Muscle of back (tissue), 13 donors: ENCODE measurements around the gene FBXO36. TPM values are rescaled to one million over a fixed set of nuclear protein-coding genes. Genes with fewer than 3 reads are reported as not detected.
"Not testable (repeated sequence)": the region's sequence is repeated elsewhere in the genome, so short reads cannot be mapped to it uniquely, and the experiment has no call there.

Experiments used
- DNase-seq, 3 donors: peaks; one replicate each; pipeline versions ENCODE4 v3.0.0 to v3.0.0-alpha.2; 2013
- long read RNA-seq, 9 donors: transcript quantifications; one replicate each; lab custom pipeline, GENCODE V29; 2026
- polyA plus RNA-seq, 10 donors: library from polyadenylated mRNA; unstranded; fragments of 120-200 nt; gene quantifications; one replicate each; pipeline ENCODE4 v1.2.1, GENCODE V29; 2013; ENCODE audit not compliant: insufficient read length in 10 of 10

Gene FBXO36, protein sequence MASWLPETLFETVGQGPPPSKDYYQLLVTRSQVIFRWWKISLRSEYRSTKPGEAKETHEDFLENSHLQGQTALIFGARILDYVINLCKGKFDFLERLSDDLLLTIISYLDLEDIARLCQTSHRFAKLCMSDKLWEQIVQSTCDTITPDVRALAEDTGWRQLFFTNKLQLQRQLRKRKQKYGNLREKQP
- 1 to 10 TPM; 2.2 to 3.7 (median 2.5) TPM for polyA plus RNA-seq
- long read RNA-seq, donor 1, partial matches to known transcripts, result 0 of 1 reads
- long read RNA-seq, donor 1, other reads (novel, unspliced or antisense), result 0 of 1 reads
- long read RNA-seq, donor 2, partial matches to known transcripts, result 0 of 2 reads
- long read RNA-seq, donor 2, other reads (novel, unspliced or antisense), result 0 of 2 reads
- long read RNA-seq, donor 3, result 0 reads
- long read RNA-seq, donor 4, partial matches to known transcripts, result 0 of 2 reads
- long read RNA-seq, donor 4, other reads (novel, unspliced or antisense), result 0 of 2 reads
- long read RNA-seq, donor 5, partial matches to known transcripts, result 0 of 1 reads
- long read RNA-seq, donor 5, other reads (novel, unspliced or antisense), result 0 of 1 reads
- long read RNA-seq, donor 6, partial matches to known transcripts, result 0 of 3 reads
- long read RNA-seq, donor 6, other reads (novel, unspliced or antisense), result 0 of 3 reads
- long read RNA-seq, donor 7, partial matches to known transcripts, result 0 of 3 reads
- long read RNA-seq, donor 7, other reads (novel, unspliced or antisense), result 0 of 3 reads
- long read RNA-seq, donor 8, result 0 reads
- long read RNA-seq, donor 9, result 0 reads

DNA sequence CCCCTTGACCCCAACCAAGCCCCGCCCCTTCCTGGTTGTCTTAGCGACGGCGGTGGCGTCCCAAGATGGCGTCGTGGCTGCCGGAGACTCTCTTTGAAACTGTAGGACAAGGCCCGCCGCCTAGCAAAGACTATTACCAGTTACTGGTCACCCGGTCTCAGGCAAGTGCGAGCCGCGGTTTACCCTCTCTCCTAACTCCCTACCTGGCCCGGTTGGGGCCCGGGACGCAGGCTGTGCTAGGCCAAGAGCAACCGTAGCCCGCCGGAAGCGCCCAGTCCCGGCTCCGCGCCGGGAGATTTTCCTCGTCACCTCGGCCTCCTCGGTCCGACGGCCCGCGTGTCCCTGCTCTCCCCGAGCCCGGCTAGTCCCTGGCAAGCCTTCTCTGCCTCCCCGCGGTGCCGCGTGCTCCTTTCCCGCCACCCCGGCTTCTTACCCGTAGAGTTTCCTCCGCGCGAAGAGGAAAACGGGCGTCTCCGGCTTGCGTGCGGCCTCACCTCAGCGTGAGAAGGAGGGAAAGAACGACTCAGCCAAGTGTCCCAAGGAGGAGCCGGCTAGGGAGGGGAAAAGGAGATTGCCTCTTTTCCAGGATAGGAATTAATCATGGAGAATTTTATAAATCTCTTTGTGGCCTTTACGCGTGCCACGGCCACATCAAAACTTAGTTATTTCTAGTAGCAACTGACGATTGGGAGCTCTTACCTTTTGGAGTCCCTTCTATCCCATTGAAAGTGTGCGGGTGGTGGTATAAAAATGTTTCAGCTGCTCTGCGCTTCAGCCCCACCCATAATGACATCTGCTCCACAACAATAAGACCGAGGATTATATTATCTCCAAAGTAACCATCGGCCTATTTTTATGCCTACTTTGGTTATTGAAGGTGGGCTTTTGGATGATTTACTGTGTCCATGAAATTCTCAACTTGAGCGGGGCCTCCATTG, at the start of gene FBXO36:
Gene FBXO36, plus strand, starts transcription at position 55 of the 938 bp plus-strand sequence. Its CDS starts 11 bp downstream, at position 66.
- no peak for DNase-seq

DNA sequence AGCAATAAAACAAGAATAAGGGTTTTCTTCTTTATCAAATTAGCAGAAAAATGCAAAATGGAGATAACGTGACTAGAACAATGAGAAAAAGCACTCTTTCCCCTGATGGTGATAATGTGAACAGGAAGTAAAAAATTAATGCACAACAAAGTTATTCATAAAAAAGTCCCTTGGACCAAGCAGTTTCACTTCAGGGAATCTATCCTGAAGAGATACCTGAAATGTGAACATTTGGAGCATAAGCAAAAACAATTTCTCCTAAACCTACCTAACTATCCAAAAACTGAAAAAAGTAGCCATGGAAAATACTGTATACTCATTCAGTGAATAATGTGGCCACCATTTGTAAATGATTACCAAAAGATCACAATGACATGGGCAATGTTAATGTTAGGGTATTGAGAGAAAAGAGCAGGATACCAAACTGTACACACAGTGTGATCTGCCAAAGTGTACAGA, 49.2 kb upstream of the FBXO36 start:
- DNase-seq, result no peak

DNA sequence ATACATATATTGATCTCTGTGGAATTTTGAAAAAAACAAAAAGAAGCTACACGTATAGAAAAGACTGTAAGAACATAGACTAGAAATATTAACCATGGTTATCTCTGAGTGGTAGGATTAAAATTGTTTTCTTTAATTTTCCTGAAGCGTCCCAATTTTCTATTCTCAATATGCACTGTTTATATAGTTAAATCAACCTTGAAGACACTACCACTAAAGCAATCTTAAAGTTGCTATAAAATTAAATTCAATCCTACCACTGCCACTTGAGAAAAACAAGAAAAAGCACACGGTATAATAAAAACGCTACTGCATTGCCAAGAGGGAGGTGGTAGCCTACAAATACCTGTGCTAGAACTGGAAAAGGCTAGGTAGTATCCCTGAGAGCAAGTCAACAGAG, 47.7 kb upstream of the FBXO36 start:
- DNase-seq, result no peak

DNA sequence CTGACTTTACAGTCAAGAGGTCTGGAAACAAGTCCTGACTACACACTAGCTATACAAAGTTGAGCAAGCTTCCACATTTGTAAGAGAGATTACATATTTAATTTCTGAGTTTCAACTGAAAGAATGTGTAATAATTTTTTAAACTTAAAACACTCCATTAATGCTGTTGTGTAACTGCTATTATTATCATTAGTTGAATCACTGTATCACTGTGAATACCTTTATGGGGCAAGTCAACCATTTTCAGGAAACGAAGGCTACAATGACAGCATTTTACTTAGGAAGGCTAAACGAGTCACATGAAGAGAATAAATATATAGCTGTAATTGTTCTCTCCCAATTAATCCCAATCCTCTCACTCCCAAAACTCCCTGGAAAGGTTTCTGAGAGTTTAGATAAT, 46.8 kb upstream of the FBXO36 start:
- DNase-seq, result no peak

DNA sequence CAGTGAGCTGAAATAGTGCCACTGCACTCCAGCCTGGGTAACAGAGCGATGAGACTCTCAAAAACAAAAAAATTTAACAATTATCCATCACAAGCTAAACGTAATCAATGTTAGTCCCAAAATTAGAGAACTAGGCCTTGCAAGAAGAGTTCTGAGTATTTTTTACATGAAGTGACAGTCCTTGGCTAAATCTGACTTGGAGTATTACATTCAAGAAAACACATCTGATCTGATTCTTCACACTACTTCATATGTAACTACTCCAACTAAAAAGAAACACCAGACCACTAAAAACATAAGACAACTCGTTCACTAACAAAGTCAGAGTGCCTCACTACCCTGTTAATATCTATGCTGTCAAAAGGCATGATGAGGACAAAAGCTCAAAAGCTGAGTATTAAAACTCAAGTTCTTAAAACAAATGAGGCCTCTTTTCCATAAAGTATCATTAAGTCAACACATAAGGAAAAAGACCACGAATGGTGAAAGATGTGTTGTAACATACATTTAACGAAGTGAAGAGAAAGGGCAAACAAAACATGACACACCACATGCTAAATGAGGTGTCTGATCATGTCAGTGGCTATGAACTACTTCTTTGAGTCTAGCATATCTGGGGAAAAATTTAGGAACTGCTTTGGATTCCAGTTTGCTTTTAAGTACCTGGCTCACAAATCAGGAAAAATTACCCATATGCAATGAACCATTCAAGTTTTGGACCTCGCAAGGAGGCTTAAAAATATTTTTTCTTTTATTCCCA, 42.9 kb upstream of the FBXO36 start:
- no peak for DNase-seq

DNA sequence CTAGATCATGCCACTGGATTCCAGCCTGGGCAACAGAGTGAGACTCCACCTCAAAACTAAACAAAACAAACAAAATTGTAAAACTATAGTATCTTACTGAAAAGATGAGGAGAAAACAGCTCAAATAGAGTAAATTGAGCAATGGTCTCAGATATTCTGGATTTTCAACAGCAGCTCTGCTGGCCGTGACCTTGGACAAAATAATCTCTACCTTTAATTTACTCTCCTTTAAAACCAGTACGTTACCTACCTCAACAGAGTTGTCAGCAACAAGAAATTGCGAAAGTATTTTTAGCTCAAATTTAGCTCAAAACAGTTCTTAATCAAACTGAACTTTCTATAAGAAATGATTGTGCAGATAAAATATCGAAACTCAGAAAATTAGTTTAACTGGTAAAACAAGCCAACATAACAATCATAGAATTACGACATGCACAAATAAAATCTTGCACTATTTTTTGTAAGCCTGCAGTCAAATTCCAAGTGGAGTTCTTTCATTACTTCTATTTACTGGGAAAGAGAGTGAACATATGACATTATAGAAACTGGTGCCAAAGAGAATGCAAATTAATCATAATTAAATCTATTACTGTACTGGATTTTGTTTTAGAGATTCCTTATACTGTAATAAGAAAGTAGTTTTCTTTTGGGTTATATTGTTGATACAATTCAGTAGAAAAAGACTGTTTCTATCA, 41.3 kb upstream of the FBXO36 start:
- DNase-seq, result no peak

DNA sequence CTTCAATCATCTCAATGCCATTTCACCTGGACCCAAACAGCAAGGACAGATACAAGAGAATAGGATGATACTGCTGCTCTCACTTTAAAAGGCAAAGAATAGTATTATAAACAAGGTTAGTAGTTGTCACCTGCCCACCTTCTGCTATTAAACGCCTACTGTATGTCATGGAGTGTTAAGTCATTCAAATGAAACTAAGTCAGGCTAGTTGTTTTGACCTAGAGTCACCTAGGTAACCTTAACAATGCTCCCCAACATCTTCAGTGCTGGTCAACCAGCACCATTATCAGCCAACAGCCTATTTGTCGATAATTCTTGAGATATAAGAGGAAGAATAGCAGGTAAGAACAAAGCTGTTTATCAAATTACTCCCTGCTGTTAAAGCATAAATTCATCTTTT, 39.7 kb upstream of the FBXO36 start:
- DNase-seq, result no peak

DNA sequence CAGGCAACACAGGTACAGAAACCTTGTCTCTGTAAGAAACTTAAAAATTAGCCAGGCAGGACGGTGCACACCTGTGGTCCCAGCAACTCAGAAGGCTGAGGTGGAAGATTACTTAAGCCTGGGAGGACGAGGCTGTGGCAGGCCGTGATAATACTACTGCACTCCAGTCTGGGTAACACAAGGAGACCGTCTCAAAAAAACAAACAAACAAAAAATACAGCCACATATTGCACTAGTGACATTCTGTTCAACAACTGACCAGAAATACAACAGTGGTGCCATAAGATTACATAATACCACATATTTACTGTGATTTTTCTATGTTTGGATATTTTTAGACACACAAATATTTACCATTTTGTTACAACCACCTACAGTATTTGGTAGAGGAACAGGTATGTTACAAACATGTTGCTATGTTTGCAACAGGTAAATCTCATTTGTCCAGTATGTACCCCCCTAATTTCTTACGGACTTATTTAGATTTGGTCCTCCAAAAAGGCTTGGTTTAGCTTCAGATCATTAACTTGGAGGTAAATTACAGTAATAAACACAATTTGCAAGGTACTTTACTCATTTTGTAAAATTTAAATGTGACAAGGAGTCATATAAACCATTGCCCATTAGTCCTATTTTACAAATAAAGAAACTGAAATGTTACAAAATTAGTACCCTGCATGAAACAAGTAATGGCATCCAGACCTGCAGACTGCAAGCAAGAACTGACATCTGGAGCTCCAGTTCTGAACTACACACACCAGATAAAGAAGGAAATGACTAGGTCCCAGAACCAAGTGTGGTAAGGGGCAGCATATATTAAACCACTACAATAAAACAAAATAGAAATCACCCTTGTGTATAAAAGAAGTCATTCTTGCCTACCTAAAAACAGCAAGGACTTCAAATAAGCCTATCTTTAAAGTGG, 37.3 kb upstream of the FBXO36 start:
- no peak for DNase-seq

DNA sequence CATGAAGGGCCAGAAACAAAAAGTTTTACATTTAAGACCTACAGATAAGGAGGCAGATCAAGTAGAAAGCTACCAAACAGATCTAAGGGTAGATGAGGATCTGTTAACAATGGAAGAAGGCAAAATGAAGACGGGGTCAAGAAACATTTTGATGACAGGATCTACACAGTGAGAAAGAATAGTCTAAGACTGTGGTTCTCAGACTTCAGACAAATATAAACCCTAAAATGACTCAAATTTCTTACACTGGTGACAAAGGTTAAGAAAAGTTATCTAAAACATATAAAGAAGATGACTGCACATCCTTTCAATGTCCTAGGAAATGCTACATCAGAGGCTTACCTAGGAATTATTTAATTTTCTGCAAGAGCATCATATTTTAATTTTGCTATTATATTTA, 34.9 kb upstream of the FBXO36 start:
- no peak for DNase-seq

DNA sequence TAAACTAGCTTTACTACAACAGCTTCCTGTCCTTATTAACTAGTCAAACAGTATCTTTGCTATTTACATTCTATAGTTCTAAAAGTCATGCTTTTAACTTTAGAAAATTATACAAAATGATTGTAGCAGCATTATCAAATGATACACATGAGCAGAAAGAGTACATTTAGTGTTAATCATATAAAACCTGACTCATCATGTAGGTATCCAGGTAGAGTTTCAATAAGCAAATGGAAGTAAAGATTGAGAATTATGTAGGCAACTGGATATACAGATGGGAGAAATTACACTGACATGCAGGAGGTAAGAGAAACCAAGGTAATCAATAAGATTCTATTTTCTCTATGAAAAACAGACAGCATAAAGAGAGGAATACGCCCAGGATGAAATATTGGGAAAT, 34.3 kb upstream of the FBXO36 start:
- no peak for DNase-seq

DNA sequence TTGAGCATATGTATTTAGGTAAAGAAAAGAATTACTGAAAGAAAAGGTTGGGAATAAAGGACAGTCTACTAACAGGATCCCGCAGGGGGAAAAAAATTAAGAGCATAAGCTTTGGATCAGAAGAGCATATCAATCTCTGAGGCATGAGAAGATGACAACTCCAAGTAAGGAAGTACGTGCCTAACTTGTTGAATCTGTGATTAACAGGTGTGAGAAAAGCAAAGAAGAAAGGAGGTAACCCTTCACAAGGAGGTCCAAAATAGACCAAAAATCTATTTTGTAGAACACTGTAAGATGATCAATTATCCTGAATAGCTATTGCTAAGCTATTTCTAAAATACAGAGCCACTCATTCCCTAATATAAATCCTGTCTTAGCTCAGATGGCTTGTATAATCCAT, 33.3 kb upstream of the FBXO36 start:
- DNase-seq, result no peak

DNA sequence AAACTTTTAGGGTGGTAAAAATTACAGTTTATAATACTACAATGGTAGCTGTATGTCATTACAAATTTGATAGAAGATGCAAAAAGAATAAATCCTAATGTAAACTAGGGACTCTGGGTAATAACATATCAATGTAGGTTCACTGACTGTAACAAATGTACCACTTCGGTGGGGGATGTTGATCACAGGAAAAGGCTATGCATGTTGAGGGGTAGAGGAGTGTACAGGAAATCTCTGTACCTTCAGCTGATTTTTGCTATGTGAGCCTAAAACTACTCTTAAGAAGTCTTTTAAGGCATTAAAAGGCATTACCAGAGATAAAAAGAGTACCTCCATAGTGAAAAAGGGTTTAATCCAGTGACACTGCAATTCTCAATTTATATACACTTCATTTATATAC, 25.4 kb upstream of the FBXO36 start:
- no peak for DNase-seq

DNA sequence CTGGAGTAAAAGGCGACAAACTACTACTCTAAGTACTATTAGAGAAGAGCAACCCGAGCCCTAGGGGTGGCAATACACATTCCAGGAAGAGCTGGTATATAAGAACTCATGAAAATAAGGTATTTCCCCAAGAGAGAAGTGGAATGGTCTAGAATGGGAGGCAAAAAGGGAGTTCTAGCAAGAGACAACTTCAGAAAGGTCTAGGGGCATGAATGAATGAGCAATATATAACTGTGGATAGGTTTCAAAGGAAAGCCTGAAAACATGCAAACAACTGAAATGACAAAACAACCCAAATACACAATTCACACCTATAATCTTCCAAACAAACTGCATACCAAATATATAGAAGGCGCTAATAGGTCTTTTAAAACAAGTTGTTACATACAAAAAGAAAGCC, 22.7 kb upstream of the FBXO36 start:
- DNase-seq, result no peak

DNA sequence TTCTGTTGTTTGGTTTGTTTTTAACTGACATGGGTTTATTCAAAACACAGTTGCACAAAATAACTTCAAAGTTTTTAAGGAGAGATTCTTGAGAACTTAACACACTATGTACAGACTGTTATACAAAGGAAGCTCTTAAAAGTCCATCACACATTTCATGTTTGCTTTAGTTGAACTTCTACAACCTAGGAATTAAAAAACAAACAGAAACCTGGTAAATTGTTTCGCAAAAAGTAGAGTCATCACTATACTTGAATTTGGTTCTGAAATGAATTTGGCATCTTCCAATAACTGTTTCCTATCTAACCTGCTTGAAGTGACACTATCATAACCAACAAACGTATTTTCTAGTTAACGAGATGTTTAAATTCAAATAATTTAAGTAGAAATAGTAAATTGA, 22.3 kb upstream of the FBXO36 start:
- DNase-seq, result no peak

DNA sequence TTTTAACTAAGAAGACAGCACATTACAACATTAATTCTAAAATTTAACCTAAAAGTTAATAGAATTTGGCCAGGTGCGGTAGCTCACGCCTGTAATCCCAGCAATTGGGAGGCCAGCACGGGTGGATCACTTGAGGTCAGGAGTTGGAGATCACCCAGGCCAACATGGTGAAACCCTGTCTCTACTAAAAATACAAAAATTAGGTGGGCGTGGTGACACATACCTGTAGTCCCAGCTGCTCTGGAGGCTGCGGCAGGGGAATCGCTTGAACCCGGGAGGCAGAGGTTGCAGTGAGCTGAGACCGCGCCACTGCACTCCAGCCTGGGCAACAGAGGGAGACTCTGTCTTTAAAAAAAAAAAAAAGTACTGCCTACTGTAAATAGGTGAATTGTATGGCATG, 21.8 kb upstream of the FBXO36 start:
- not testable (repeated sequence) for DNase-seq

DNA sequence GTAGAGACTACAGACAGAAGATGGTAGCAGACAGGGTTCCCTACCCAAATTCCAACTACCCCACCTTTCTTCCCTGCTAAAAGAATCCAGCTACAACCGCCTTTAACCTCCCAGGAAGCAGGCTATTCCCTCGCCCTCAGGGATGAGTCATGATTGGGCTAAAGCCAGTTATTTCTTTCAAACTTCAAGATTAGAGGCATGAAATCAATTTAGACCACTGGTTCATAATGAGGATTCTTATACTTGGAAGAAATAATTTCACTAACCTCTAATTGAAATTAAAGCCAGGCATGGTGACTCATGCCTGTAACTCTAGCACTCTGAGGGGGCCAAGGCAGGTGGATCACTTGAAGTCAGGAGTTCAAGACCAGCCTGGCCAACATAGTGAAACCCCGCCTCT, 20.5 kb upstream of the FBXO36 start:
- DNase-seq, result peak in 2 of 3 donors; percentile 30 to 73

DNA sequence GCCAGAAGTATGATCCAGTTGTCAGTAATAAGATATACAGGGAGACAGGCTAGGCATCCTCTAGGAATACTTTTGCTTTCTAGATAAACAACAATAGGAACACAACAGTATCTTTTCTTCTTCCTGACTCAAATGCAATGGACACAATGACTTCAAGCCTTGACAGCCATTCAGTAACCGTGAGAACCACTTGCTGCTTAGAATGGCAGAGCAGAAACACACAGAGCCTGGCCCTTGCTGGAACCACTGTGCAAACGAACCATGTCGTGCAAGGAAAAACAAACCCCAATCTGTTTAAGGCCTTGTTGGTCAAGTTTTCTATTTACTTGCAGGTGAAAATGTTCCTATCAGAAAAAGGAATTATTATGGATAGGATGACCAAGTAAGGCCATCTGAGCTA, 19.3 kb upstream of the FBXO36 start:
- no peak for DNase-seq

DNA sequence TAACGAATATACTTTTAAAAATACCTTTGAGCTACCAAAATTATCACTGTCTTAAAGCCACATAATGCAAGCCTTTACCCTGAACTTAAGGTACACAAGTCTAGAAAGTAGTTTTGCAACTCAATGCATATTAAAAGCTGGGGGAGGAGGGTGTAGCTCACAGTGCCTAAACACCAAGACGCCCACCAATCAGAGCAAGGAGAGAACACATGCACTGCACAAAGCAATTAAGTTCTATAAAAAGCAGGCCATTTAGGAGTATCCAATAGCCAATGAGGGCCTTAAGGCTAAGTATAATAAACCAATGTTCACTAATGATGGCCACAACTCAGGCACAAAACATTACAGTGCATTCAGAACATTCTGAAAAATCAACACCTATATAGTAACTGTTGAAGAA, 16.7 kb upstream of the FBXO36 start:
- DNase-seq, result no peak

DNA sequence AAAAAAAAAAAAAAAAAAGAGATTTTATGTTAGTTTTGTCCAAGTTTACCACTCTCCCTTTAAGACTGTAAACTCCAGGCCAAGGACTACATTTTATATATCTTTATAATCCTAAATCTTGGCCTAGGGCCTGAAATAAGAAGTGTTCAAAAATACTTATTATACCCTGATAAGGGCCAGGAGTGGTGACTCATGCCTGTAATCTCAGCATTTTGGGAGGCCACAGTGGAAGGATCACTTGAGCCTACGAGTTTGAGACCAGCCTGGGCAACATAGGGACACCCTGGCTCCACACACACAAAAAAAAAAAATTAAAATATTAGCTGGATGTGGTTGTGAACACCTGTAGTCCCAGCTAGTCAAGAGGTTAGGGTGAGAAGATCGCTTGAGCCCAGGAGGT, 13.2 kb upstream of the FBXO36 start:
- no peak for DNase-seq
